ENCODE results near the gene SGCE. TPM values are rescaled to one million over a fixed set of nuclear protein-coding genes. Genes with fewer than 3 reads are reported as not detected.

Gene SGCE
- total RNA-seq, 1 experiment from 2014 or later: 49.2 TPM

DNA sequence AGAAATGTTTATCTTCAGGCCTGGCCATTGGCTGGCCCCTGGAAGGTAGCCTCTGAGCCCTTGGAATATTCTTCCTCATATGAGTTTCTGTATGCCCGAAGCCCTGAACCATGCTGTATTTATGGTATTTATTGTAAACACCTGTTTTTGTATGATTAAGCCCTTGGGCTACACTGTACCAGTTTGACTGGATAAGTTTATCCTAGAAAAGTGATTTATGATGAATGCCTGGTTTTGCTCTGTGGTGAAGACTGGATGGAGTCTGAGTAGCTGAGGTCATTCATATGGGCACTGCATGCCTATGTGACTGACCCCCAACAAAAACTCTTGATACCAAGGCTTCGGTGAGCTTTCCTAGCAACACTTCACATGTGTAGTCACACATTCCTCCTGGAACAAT is 79.6 kb downstream of the SGCE start:
- no peak for TF ChIP-seq EZH2 (IDR thresholded peaks at IDR 0.05; ENCODE audit: borderline replicate concordance, low read depth, low read length, poor library complexity, severe bottlenecking)
- TF ChIP-seq, protein P1, sequence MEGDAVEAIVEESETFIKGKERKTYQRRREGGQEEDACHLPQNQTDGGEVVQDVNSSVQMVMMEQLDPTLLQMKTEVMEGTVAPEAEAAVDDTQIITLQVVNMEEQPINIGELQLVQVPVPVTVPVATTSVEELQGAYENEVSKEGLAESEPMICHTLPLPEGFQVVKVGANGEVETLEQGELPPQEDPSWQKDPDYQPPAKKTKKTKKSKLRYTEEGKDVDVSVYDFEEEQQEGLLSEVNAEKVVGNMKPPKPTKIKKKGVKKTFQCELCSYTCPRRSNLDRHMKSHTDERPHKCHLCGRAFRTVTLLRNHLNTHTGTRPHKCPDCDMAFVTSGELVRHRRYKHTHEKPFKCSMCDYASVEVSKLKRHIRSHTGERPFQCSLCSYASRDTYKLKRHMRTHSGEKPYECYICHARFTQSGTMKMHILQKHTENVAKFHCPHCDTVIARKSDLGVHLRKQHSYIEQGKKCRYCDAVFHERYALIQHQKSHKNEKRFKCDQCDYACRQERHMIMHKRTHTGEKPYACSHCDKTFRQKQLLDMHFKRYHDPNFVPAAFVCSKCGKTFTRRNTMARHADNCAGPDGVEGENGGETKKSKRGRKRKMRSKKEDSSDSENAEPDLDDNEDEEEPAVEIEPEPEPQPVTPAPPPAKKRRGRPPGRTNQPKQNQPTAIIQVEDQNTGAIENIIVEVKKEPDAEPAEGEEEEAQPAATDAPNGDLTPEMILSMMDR (conservative IDR thresholded peaks at IDR 0.05; ENCODE audit: low read depth, low read length): no peak

DNA sequence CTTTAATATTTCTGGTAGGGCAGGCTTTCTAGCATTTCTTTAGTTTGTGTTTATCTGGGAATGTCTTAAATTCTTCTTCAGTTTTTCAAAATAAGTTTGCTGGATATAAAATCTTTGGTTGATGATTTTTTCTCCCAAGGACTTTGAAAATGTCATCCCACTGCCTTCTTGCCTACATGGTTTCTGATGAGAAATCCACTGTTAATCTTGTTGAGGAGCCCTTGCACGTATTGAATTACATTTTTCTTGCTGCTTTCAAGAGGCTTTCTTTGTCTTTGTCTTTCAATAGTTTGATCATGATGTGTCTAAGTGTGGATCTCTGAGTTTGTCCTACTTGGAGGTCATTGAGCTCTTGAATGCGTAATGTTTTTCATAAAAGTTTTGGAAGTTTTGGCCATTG is 80.3 kb downstream of the SGCE start:
- Histone ChIP-seq H3K27me3 (replicated peaks; ENCODE audit: insufficient read depth, low read depth, low read length, poor library complexity) (no peaks in the 10 kb centered on the region), H3K9me3 (ENCODE audit: low read depth, low read length, poor library complexity, severe bottlenecking) (peaks cover 4% of the 10 kb centered on the region), H3K4me3 (ENCODE audit: low read depth, low read length, poor library complexity, severe bottlenecking) (no peak overlapping the region), H3K36me3 (ENCODE audit: insufficient read depth, low read length, poor library complexity, severe bottlenecking) (no peaks in the 10 kb centered on the region), H3K27ac (ENCODE audit: low read depth, low read length, poor library complexity, severe bottlenecking) (no peak overlapping the region), H3K4me1 (ENCODE audit: insufficient read depth, low read length, poor library complexity, severe bottlenecking) (no peaks in the 10 kb centered on the region)
- no TSS peak for BruUV-seq (replicated peaks)
- ChIA-PET POLR2A (ENCODE audit: low non-redundant PET) (no interaction called here), CTCF (no interaction called here)
- no peak for TF ChIP-seq EZH2 (IDR thresholded peaks at IDR 0.05; ENCODE audit: borderline replicate concordance, low read depth, low read length, poor library complexity, severe bottlenecking)
- TF ChIP-seq, protein P1 (conservative IDR thresholded peaks at IDR 0.05; ENCODE audit: low read depth, low read length): no peak
- no peak for DNase-seq (ENCODE audit: low spot score)
- intact Hi-C loops (cut with micrococcal nuclease; ENCODE audit: unreplicated experiment): no loop called here

More for the DNA sequence above, 79.6 kb downstream of the SGCE start:
- no peak for DNase-seq (ENCODE audit: low spot score)
- H3K4me3 ChIP-seq (ENCODE audit: low read depth, low read length, poor library complexity, severe bottlenecking): no peak overlapping the region
- no TSS peak for BruUV-seq (replicated peaks)
- POLR2A ChIA-PET (ENCODE audit: low non-redundant PET): no interaction called here
- intact Hi-C loops (cut with micrococcal nuclease; ENCODE audit: unreplicated experiment): no loop called here
- no peak overlapping the region for H3K27ac ChIP-seq (ENCODE audit: low read depth, low read length, poor library complexity, severe bottlenecking)
- peaks cover 4% of the 10 kb centered on the region for H3K9me3 ChIP-seq (ENCODE audit: low read depth, low read length, poor library complexity, severe bottlenecking)
- CTCF ChIA-PET: no interaction called here
- H3K4me1 ChIP-seq (ENCODE audit: insufficient read depth, low read length, poor library complexity, severe bottlenecking): no peaks in the 10 kb centered on the region
- no peaks in the 10 kb centered on the region for H3K36me3 ChIP-seq (ENCODE audit: insufficient read depth, low read length, poor library complexity, severe bottlenecking)
- no peaks in the 10 kb centered on the region for H3K27me3 ChIP-seq (replicated peaks; ENCODE audit: insufficient read depth, low read depth, low read length, poor library complexity)

GRCh38 chr7:94571816-94572215 is 84.1 kb downstream of the SGCE start:
- BruUV-seq (replicated peaks): no TSS peak
- POLR2A ChIA-PET (ENCODE audit: low non-redundant PET): no interaction called here
- intact Hi-C loops (cut with micrococcal nuclease; ENCODE audit: unreplicated experiment): no loop called here
- CTCF ChIA-PET: no interaction called here
- Histone ChIP-seq H3K4me3 (ENCODE audit: low read depth, low read length, poor library complexity, severe bottlenecking) (no peak overlapping the region), H3K27me3 (replicated peaks; ENCODE audit: insufficient read depth, low read depth, low read length, poor library complexity) (no peaks in the 10 kb centered on the region), H3K36me3 (ENCODE audit: insufficient read depth, low read length, poor library complexity, severe bottlenecking) (no peaks in the 10 kb centered on the region), H3K9me3 (ENCODE audit: low read depth, low read length, poor library complexity, severe bottlenecking) (peaks cover 4% of the 10 kb centered on the region), H3K4me1 (ENCODE audit: insufficient read depth, low read length, poor library complexity, severe bottlenecking) (no peaks in the 10 kb centered on the region), H3K27ac (ENCODE audit: low read depth, low read length, poor library complexity, severe bottlenecking) (no peak overlapping the region)
- TF ChIP-seq, protein P1 (conservative IDR thresholded peaks at IDR 0.05; ENCODE audit: low read depth, low read length): no peak
- no peak for TF ChIP-seq EZH2 (IDR thresholded peaks at IDR 0.05; ENCODE audit: borderline replicate concordance, low read depth, low read length, poor library complexity, severe bottlenecking)
- DNase-seq (ENCODE audit: low spot score): no peak

All from A673 (cell line).